ELF-1 (cell line): ENCODE measurements around the gene GREB1L.
"Not testable (repeated sequence)": the region's sequence is repeated elsewhere in the genome, so short reads cannot be mapped to it uniquely, and the experiment has no call there.

ENCODE experiments used
- DNase-seq: peaks from one replicate; pipeline ENCODE4 v3.0.0-alpha.2; 2016; ENCODE audit warnings: low read depth, low spot score

The GREB1L gene

GRCh38 chr18:21262979-21263378 lies 20.9 kb downstream of the GREB1L start:
- peak; percentile 67 for DNase-seq

- DNase-seq: peak; percentile 71
Observed at GRCh38 chr18:21264651-21265050, 22.6 kb downstream of the GREB1L start.

- DNase-seq: peak; percentile 55
Observed at GRCh38 chr18:21265971-21266673, 24.1 kb downstream of the GREB1L start.

- DNase-seq: no peak
Observed at GRCh38 chr18:21267400-21267799, 25.4 kb downstream of the GREB1L start.

- DNase-seq: no peak
Observed at GRCh38 chr18:21269349-21269748, 27.3 kb downstream of the GREB1L start.

GRCh38 chr18:21270453-21270852 lies 28.4 kb downstream of the GREB1L start:
- no peak for DNase-seq

GRCh38 chr18:21272016-21272579 lies 30.1 kb downstream of the GREB1L start:
- DNase-seq: no peak

- DNase-seq: no peak
Observed at GRCh38 chr18:21273568-21273967, 31.5 kb downstream of the GREB1L start.

- no peak for DNase-seq
Observed at GRCh38 chr18:21275645-21276044, 33.6 kb downstream of the GREB1L start.

- no peak for DNase-seq
Observed at GRCh38 chr18:21277578-21277977, 35.5 kb downstream of the GREB1L start.

- DNase-seq: not testable (repeated sequence)
Observed at GRCh38 chr18:21278218-21278617, 36.2 kb downstream of the GREB1L start.

- DNase-seq: no peak
Observed at GRCh38 chr18:21281603-21282002, 39.6 kb downstream of the GREB1L start.

GRCh38 chr18:21284540-21284939 lies 42.5 kb downstream of the GREB1L start:
- DNase-seq: no peak

- no peak for DNase-seq
Observed at GRCh38 chr18:21289827-21290226, 47.8 kb downstream of the GREB1L start.

- peak; percentile 67 for DNase-seq
Observed at GRCh38 chr18:21291106-21291505, 49.1 kb downstream of the GREB1L start.

- DNase-seq: no peak
Observed at GRCh38 chr18:21293479-21293878, 51.4 kb downstream of the GREB1L start.

- DNase-seq: peak; percentile 9
Observed at GRCh38 chr18:21295101-21295500, 53.1 kb downstream of the GREB1L start.

- no peak for DNase-seq
Observed at GRCh38 chr18:21296045-21296444, 54.0 kb downstream of the GREB1L start.

- no peak for DNase-seq
Observed at GRCh38 chr18:21298351-21298750, 56.3 kb downstream of the GREB1L start.

- DNase-seq: no peak
Observed at GRCh38 chr18:21300035-21300907, 58.2 kb downstream of the GREB1L start.

GRCh38 chr18:21300908-21301200 lies 58.8 kb downstream of the GREB1L start:
- no peak for DNase-seq

GRCh38 chr18:21303445-21303844 lies 61.4 kb downstream of the GREB1L start:
- DNase-seq: no peak

- DNase-seq: no peak
Observed at GRCh38 chr18:21303895-21304294, 61.9 kb downstream of the GREB1L start.
